CD4-positive, alpha-beta T cell treated with Interleukin-15 for 4 hours (primary cell): ENCODE data around the gene VPS50.
A peak's percentile ranks its signal among the peaks of the same experiment; 100 is the strongest.

ENCODE experiments used
- DNase-seq: peaks from one replicate; pipeline ENCODE4 v3.0.0-alpha.2; 2020; ENCODE audit warnings: low spot score

Gene VPS50

GRCh38 chr7:93231799-93232672 is at the start of gene VPS50:
VPS50 (plus strand) TSS chr7:93232366; CDS start chr7:93232468, 102 bp downstream.
- peak; percentile 98 for DNase-seq

GRCh38 chr7:93185303-93186027 is 46.7 kb upstream of the VPS50 start:
- no peak for DNase-seq

GRCh38 chr7:93188870-93189634 is 43.1 kb upstream of the VPS50 start:
- no peak for DNase-seq

GRCh38 chr7:93194386-93194785 is 37.8 kb upstream of the VPS50 start:
- DNase-seq, result no peak

- no peak for DNase-seq
Measured at GRCh38 chr7:93196336-93196735, 35.8 kb upstream of the VPS50 start.

GRCh38 chr7:93198472-93198871 is 33.7 kb upstream of the VPS50 start:
- DNase-seq, result no peak

- DNase-seq, result no peak
Measured at GRCh38 chr7:93202594-93203250, 29.4 kb upstream of the VPS50 start.

GRCh38 chr7:93203496-93203895 is 28.7 kb upstream of the VPS50 start:
- no peak for DNase-seq

GRCh38 chr7:93205046-93205445 is 27.1 kb upstream of the VPS50 start:
- no peak for DNase-seq

GRCh38 chr7:93211228-93211818 is 20.8 kb upstream of the VPS50 start:
- no peak for DNase-seq

- no peak for DNase-seq
Measured at GRCh38 chr7:93212881-93213280, 19.3 kb upstream of the VPS50 start.

- no peak for DNase-seq
Measured at GRCh38 chr7:93218997-93219827, 13.0 kb upstream of the VPS50 start.

GRCh38 chr7:93219868-93220267 is 12.3 kb upstream of the VPS50 start:
- DNase-seq, result no peak

- no peak for DNase-seq
Measured at GRCh38 chr7:93226310-93226709, 5.9 kb upstream of the VPS50 start, which contains the start of gene HEPACAM2. HEPACAM2 (minus strand) TSS chr7:93226469.

GRCh38 chr7:93228302-93228701 is 3.9 kb upstream of the VPS50 start:
- peak; percentile 81 for DNase-seq

- no peak for DNase-seq
Measured at GRCh38 chr7:93231259-93231658, 907 bp upstream of the VPS50 start.

GRCh38 chr7:93232673-93233018 is 480 bp downstream of the VPS50 start:
- DNase-seq, result no peak

- no peak for DNase-seq
Measured at GRCh38 chr7:93235541-93235940, 3.4 kb downstream of the VPS50 start.

GRCh38 chr7:93238131-93238530 is 6.0 kb downstream of the VPS50 start:
- no peak for DNase-seq

GRCh38 chr7:93238748-93239147 is 6.6 kb downstream of the VPS50 start:
- no peak for DNase-seq

GRCh38 chr7:93239824-93240223 is 7.7 kb downstream of the VPS50 start:
- no peak for DNase-seq
